ENCODE results near the gene VENTX.

The VENTX gene

GRCh38 chr10:133282846-133283390 lies 45.3 kb downstream of the VENTX start:
- Histone ChIP-seq H3K27ac (no peak overlapping the region), H3K9ac (ENCODE audit: insufficient read length) (no peak overlapping the region), H3K4me3 (no peak overlapping the region), H3K9me3 (ENCODE audit: low read depth, low read length) (no peaks in the 10 kb centered on the region), H3K36me3 (ENCODE audit: insufficient read depth, low read length) (no peaks in the 10 kb centered on the region; the same call in 1 of the 2 replicates)
- no peak for TF ChIP-seq POLR2AphosphoS5 (IDR thresholded peaks at IDR 0.05; ENCODE audit: borderline replicate concordance, low read depth, low read length)
- no peak for TF ChIP-seq FOXP2 (optimal IDR thresholded peaks at IDR 0.05; ENCODE audit: control extremely low read depth, extremely low read length, insufficient read depth)
- TF ChIP-seq EZH2 (IDR thresholded peaks at IDR 0.05): no peak
- no peak for DNase-seq (ENCODE audit: low read depth, low spot score)

GRCh38 chr10:133283931-133284330 lies 46.3 kb downstream of the VENTX start:
- Histone ChIP-seq H3K36me3 (ENCODE audit: insufficient read depth, low read length) (no peaks in the 10 kb centered on the region; the same call in 1 of the 2 replicates), H3K27ac (no peak overlapping the region), H3K9me3 (ENCODE audit: low read depth, low read length) (no peaks in the 10 kb centered on the region), H3K4me3 (no peak overlapping the region), H3K9ac (ENCODE audit: insufficient read length) (no peak overlapping the region)
- no peak for TF ChIP-seq POLR2AphosphoS5 (IDR thresholded peaks at IDR 0.05; ENCODE audit: borderline replicate concordance, low read depth, low read length)
- TF ChIP-seq FOXP2 (optimal IDR thresholded peaks at IDR 0.05; ENCODE audit: control extremely low read depth, extremely low read length, insufficient read depth): no peak
- no peak for TF ChIP-seq EZH2 (IDR thresholded peaks at IDR 0.05)
- no peak for DNase-seq (ENCODE audit: low read depth, low spot score)

GRCh38 chr10:133285217-133285616 lies 47.6 kb downstream of the VENTX start:
- no peaks in the 10 kb centered on the region for H3K9me3 ChIP-seq (ENCODE audit: low read depth, low read length)
- TF ChIP-seq POLR2AphosphoS5 (IDR thresholded peaks at IDR 0.05; ENCODE audit: borderline replicate concordance, low read depth, low read length): no peak
- no peak for TF ChIP-seq EZH2 (IDR thresholded peaks at IDR 0.05)
- TF ChIP-seq FOXP2 (optimal IDR thresholded peaks at IDR 0.05; ENCODE audit: control extremely low read depth, extremely low read length, insufficient read depth): no peak
- no peaks in the 10 kb centered on the region; the same call in 1 of the 2 replicates for H3K36me3 ChIP-seq (ENCODE audit: insufficient read depth, low read length)
- H3K9ac ChIP-seq (ENCODE audit: insufficient read length): no peak overlapping the region
- H3K27ac ChIP-seq: no peak overlapping the region
- H3K4me3 ChIP-seq: no peak overlapping the region
- no peak for DNase-seq (ENCODE audit: low read depth, low spot score)

GRCh38 chr10:133286366-133286765 lies 48.7 kb downstream of the VENTX start:
- TF ChIP-seq POLR2AphosphoS5 (IDR thresholded peaks at IDR 0.05; ENCODE audit: borderline replicate concordance, low read depth, low read length) (no peak), FOXP2 (optimal IDR thresholded peaks at IDR 0.05; ENCODE audit: control extremely low read depth, extremely low read length, insufficient read depth) (no peak), EZH2 (IDR thresholded peaks at IDR 0.05) (no peak)
- no peak overlapping the region for H3K27ac ChIP-seq

GRCh38 chr10:133287832-133288500 lies 50.3 kb downstream of the VENTX start:
- no peak overlapping the region for H3K4me3 ChIP-seq
- TF ChIP-seq POLR2AphosphoS5 (IDR thresholded peaks at IDR 0.05; ENCODE audit: borderline replicate concordance, low read depth, low read length) (no peak), EZH2 (IDR thresholded peaks at IDR 0.05) (no peak), FOXP2 (optimal IDR thresholded peaks at IDR 0.05; ENCODE audit: control extremely low read depth, extremely low read length, insufficient read depth) (no peak)
- H3K36me3 ChIP-seq (ENCODE audit: insufficient read depth, low read length): no peaks in the 10 kb centered on the region; the same call in 1 of the 2 replicates
- no peak overlapping the region for H3K9ac ChIP-seq (ENCODE audit: insufficient read length)
- no peak for DNase-seq (ENCODE audit: low read depth, low spot score)
- no peaks in the 10 kb centered on the region for H3K9me3 ChIP-seq (ENCODE audit: low read depth, low read length)
- no peak overlapping the region for H3K27ac ChIP-seq

More at GRCh38 chr10:133286366-133286765, 48.7 kb downstream of the VENTX start:
- Histone ChIP-seq H3K9ac (ENCODE audit: insufficient read length) (no peak overlapping the region), H3K9me3 (ENCODE audit: low read depth, low read length) (no peaks in the 10 kb centered on the region), H3K4me3 (no peak overlapping the region), H3K36me3 (ENCODE audit: insufficient read depth, low read length) (no peaks in the 10 kb centered on the region; the same call in 1 of the 2 replicates)
- no peak for DNase-seq (ENCODE audit: low read depth, low spot score)

GRCh38 chr10:133289761-133290160 lies 52.1 kb downstream of the VENTX start:
- no peak for DNase-seq (ENCODE audit: low read depth, low spot score)
- H3K9ac ChIP-seq (ENCODE audit: insufficient read length): no peak overlapping the region
- H3K4me3 ChIP-seq: no peak overlapping the region
- H3K9me3 ChIP-seq (ENCODE audit: low read depth, low read length): no peaks in the 10 kb centered on the region
- no peaks in the 10 kb centered on the region; the same call in 1 of the 2 replicates for H3K36me3 ChIP-seq (ENCODE audit: insufficient read depth, low read length)
- no peak overlapping the region for H3K27ac ChIP-seq
- TF ChIP-seq POLR2AphosphoS5 (IDR thresholded peaks at IDR 0.05; ENCODE audit: borderline replicate concordance, low read depth, low read length) (no peak), FOXP2 (optimal IDR thresholded peaks at IDR 0.05; ENCODE audit: control extremely low read depth, extremely low read length, insufficient read depth) (no peak), EZH2 (IDR thresholded peaks at IDR 0.05) (no peak)

Measured in SK-N-MC (cell line).